Mucosa of stomach (tissue), 1 donor: Measurements from ENCODE around the gene NAA60.

Experiments
- H3K27me3 ChIP-seq: one replicate; pipeline ENCODE4 v1.7.0; 2013; ENCODE audit warnings: mild to moderate bottlenecking, low read length; ENCODE audit not compliant: control insufficient read depth, insufficient read depth
- H3K36me3 ChIP-seq: one replicate; pipeline ENCODE4 v1.7.0; 2013; ENCODE audit warnings: low read length; ENCODE audit not compliant: control insufficient read depth, insufficient read depth
- H3K4me1 ChIP-seq: one replicate; pipeline ENCODE4 v1.7.0; 2013; ENCODE audit warnings: mild to moderate bottlenecking, low read length; ENCODE audit not compliant: control insufficient read depth, insufficient read depth
- H3K4me3 ChIP-seq: one replicate; pipeline ENCODE4 v1.7.0; 2013; ENCODE audit warnings: low read length
- H3K9ac ChIP-seq: one replicate; pipeline ENCODE4 v1.7.0; 2013; ENCODE audit warnings: mild to moderate bottlenecking, low read length, moderate library complexity
- H3K9me3 ChIP-seq: one replicate; pipeline ENCODE4 v1.7.0; 2013; ENCODE audit warnings: mild to moderate bottlenecking, low read length, moderate library complexity; ENCODE audit not compliant: control insufficient read depth
- donor health status: Pancreatic carcinoma.

Gene NAA60

DNA sequence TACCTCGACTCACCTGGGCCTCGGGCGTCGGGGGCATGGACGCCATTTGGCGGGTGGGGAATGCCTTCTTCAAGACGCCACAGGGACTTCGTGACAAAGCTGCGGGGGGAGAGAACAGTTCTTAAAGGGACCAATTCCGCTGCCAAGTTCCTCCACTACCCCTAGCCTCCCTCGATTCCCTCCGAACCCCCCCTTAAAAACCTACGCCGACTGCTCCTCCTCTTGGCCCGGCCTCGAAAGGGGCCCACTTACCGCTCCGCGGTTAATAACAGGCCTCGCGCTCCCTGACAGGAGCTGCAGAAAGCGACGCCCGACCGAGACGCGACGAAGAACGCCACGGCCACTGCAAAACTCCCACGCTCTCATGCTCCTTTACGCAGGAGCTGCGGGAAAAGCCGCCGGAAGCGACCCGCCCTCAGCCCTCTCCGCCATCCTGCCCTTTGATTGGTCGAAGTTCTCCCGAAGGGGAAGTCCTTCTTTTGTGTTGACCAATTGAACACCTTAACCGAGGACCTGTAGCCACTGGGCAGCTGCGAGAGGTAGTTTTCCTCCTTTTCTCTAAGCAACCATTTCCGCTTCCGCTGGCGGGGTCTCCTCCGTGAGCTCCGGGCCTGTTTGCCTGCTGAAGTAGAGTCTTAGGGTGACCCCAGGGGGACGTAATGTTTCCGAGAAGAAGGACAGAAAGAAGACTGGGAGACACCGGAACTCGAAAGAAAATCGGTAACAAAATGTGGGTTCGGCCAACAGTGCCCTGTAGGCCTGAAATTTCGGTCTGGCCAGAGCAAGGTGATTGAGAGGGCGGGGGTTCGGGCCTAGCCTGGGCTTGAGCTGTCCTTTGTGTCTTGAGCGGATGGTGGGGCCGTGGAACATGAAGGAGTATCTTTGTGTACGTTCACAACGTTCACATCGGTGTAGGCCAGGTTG lies at the start of gene NAA60, which contains the start of gene ZNF597:
NAA60 (plus strand) TSS at position 573 of the 924 bp plus-strand sequence. CDS start 32,548 bp downstream, outside the sequence.
ZNF597 (minus strand) TSS at position 397 of the 924 bp plus-strand sequence; CDS start at position 46, 351 bp downstream.
- Histone ChIP-seq H3K9me3 (no peaks in the 10 kb centered on the region), H3K4me1 (peaks cover 5% of the 10 kb centered on the region), H3K9ac (peak within 1 kb of the TSS; percentile 76), H3K27me3 (no peaks in the 10 kb centered on the region), H3K36me3 (no peaks in the 10 kb centered on the region), H3K4me3 (peak within 1 kb of the TSS; percentile 80)

DNA sequence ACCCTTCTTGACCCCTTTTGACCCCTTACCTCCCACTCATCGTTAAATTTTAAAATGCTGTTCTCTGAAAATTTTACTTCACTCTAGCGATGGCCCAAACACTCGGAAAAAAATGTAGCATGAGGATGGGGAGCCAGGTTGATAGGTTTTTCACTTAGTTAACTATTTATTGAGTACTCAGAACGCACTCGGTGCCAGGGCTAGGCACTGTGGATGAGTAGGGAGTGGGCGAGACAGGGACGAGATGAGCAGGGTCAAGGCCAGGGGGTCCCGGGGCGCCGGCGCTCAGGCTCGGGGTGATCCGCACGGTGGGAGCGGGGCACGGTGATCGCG lies 43.1 kb upstream of the NAA60 start:
- Histone ChIP-seq H3K4me3 (peak overlapping the region; percentile 93), H3K36me3 (peaks cover 18% of the 10 kb centered on the region), H3K9ac (peak overlapping the region; percentile 87), H3K27me3 (no peaks in the 10 kb centered on the region), H3K4me1 (peaks cover 6% of the 10 kb centered on the region), H3K9me3 (peaks cover 13% of the 10 kb centered on the region)

DNA sequence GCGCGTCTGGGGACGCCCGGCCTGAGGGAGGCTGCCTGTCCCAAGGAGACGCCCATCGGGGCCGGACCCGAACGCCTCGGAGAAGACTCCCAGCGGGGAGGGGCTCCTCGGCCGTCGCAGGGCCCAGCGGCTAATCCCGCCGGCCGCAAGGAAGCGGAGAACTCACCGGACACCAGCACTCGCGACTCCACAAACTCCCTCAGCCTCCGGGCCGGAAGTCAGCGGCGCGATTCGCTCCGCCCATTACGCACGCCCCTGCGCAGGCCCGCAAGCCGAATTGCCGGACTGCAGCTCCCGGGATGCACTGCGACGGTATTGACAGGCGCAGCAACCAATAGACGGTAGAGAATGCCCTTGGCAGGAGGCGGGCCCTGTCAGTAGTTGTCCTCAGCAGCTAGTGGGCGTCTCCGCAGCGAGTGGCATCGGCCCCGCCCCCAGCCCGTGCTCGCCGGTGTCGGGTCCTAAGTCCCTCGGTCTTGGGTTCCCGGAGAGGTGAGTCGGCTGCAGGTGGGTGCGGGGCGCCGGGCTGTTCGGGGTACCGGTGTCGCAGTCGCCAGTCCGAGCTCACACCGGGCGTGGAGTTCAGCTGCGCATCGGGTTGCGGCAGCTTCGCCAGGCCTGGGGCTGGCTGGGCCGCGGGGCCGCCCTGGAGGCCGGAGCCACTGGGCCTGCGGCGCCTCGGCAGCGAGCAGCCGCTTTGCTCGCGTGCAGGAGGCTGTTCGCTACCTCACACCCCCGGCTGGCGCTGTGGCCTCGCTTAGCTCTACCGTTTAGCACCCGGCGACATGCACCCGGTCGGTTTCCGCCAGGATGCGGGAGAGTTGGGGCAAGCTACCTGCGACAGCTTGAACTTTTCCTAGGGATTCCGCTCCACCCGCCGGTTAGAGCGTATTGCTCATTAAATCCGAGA lies 42.4 kb upstream of the NAA60 start, which contains the start of the genes ZNF174 and ZSCAN32:
ZNF174 (plus strand) TSS at position 437 of the 910 bp plus-strand sequence. CDS start 790 bp downstream, outside the sequence.
ZSCAN32 (minus strand) TSS at position 226 of the 910 bp plus-strand sequence. CDS start 3,447 bp downstream, outside the sequence.
- H3K4me1 ChIP-seq, result peaks cover 6% of the 10 kb centered on the region
- no peaks in the 10 kb centered on the region for H3K27me3 ChIP-seq
- peaks cover 22% of the 10 kb centered on the region for H3K36me3 ChIP-seq
- peak within 1 kb of the TSS; percentile 87 for H3K9ac ChIP-seq
- H3K9me3 ChIP-seq, result peaks cover 13% of the 10 kb centered on the region
- peak within 1 kb of the TSS; percentile 93 for H3K4me3 ChIP-seq

DNA sequence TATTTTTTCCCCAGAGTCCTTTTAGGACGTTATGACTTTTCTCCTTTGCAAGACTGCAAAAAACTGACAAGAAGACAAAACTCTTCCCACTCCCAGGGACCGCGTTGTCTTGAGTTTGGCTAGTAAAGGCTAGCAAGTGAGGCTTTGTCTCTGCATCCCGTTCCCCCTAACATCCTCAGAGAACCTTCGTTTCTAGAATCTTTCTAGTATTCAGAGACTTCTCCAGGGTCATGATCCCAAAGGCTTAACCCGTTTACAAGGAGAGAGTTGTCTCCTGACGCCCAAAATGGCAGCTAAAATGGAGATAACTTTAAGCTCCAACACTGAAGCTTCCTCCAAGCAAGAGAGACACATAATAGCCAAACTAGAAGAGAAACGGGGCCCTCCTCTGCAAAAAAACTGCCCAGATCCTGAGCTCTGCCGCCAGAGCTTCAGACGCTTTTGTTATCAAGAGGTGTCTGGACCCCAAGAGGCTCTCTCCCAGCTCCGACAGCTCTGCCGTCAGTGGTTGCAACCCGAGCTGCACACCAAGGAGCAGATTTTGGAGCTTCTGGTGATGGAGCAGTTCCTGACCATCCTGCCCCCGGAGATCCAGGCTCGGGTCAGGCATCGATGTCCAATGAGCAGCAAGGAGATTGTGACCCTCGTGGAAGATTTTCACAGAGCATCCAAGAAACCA lies 41.6 kb upstream of the NAA60 start:
- Histone ChIP-seq H3K9me3 (peaks cover 13% of the 10 kb centered on the region), H3K27me3 (no peaks in the 10 kb centered on the region), H3K9ac (peak overlapping the region; percentile 73), H3K4me1 (peaks cover 6% of the 10 kb centered on the region), H3K4me3 (peak overlapping the region; percentile 93), H3K36me3 (peaks cover 22% of the 10 kb centered on the region)

DNA sequence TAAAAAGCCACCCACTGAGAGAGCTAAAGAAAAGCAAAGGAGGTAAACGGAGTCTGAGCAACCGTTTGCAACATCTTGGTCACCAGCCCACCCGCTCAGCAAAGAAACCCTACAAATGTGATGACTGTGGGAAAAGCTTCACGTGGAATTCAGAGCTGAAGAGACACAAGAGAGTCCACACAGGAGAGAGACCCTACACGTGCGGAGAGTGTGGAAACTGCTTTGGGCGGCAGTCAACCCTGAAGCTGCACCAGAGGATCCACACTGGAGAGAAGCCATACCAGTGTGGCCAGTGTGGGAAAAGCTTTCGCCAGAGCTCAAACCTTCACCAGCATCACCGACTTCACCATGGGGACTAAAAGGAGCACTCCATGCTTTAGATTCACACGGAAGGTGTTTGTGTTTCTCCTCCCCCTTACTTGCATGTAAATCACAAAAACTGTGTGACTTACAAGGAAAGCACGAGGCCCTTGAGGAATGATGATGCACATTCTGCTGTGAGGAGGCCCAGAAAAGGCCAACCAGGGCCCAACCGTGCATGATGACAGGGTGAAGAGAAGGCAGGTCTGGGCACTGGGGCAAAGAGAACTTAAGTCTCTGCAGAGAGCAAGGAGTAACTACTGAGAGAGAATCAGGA lies 34.8 kb upstream of the NAA60 start:
- Histone ChIP-seq H3K9ac (no peak overlapping the region), H3K4me3 (no peak overlapping the region), H3K36me3 (peaks cover 25% of the 10 kb centered on the region), H3K27me3 (no peaks in the 10 kb centered on the region), H3K9me3 (peaks cover 32% of the 10 kb centered on the region), H3K4me1 (no peaks in the 10 kb centered on the region)

DNA sequence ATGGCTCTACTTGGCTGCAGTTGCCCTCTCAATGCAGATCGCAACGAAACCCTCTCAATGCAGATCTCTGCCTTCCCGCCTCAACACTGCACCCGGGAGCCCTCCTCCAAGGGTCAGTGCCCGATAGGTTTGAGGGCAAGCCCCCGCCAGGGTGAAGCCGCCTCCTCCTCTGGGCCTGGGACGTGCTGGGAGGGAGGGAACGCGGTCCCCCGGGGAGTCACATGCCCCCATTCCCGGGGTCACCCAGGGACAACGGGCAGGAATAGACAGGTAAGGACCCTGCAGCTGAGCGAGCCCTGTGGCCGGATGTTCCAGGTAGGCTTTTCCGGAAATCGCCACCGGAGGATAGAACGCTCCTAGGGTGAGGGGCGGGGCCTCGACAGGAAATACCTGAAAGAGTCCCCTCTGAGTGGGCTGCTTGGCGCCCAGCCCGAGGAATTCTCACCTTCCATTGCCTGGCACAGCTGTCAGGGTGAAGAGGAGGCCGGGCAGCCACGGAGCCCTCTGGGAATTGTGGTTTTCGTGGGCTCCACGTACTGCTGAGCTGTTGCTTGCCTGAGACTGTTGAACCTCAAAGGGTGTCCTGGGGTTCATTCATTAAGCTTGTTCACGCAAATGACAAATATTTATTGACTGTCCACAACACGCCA lies 29.6 kb upstream of the NAA60 start:
- H3K9me3 ChIP-seq, result peaks cover 11% of the 10 kb centered on the region

DNA sequence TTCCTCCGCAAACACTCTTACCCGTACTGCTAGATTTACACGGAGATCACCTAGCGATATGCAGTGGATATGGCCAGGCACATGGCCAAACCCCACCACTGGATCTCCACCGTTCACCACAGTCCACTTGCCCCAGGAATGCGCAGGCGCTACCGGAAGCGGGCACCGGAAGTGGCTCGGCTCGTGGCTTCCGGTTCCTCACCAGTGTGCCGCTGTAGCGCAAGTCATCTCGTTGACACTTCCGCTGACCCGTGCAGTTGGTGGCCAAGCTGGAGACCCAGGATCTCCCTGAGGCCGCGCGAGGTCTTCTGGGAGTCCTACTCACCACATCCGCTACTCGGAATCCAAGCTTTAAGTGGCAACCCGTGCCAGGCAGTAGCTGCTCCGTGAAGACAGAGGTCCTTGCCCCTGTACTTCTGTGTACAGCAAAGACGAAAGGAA lies 11.7 kb upstream of the NAA60 start:
- no peaks in the 10 kb centered on the region for H3K36me3 ChIP-seq
- H3K4me3 ChIP-seq, result no peak overlapping the region
- no peaks in the 10 kb centered on the region for H3K4me1 ChIP-seq
- no peak overlapping the region for H3K9ac ChIP-seq
- H3K27me3 ChIP-seq, result no peaks in the 10 kb centered on the region
- no peaks in the 10 kb centered on the region for H3K9me3 ChIP-seq

More for the DNA sequence above, 29.6 kb upstream of the NAA60 start:
- Histone ChIP-seq H3K27me3 (no peaks in the 10 kb centered on the region), H3K4me1 (no peaks in the 10 kb centered on the region), H3K36me3 (no peaks in the 10 kb centered on the region), H3K4me3 (no peak overlapping the region), H3K9ac (no peak overlapping the region)

DNA sequence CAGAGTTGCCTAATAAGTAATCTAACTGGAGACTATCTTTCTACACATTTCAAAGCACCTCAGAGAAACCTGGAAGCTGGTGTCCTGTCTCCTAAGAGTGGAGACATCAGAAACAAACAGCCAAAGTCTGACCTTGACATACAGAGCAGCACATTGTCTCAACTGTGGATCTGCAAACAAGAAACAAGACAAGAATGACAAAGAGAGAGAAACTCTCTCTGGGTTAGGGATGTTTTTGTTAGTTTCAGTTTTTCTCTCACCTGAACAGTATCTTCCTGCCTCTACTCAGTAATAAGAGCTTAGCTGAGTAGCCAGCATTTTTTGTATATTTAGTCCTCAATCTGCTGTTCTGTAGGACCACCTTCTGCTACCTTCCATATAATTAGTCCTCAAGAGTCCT lies 9.1 kb upstream of the NAA60 start:
- Histone ChIP-seq H3K4me3 (no peak overlapping the region), H3K27me3 (no peaks in the 10 kb centered on the region), H3K36me3 (no peaks in the 10 kb centered on the region), H3K9ac (no peak overlapping the region), H3K4me1 (no peaks in the 10 kb centered on the region), H3K9me3 (no peaks in the 10 kb centered on the region)

DNA sequence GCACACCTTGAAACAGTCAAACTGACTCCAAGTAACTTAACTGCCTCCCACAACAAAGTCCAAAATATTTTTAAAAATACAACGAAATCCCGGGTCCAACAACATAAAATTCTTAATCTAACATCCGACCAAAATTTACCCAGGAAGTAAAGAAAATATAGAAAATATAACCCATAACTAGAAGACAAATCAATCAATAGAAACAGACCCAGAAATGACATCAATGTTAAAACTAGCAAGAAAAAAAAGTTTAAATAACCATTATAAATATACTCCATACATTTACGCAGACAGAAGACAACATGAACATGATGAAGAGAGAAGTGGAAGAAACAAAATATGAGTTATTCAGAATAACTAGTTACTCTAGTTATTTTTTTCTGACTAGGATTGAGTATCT lies 3.8 kb upstream of the NAA60 start:
- no peak overlapping the region for H3K4me3 ChIP-seq
- H3K36me3 ChIP-seq, result no peaks in the 10 kb centered on the region
- H3K9me3 ChIP-seq, result no peaks in the 10 kb centered on the region
- peaks cover 2% of the 10 kb centered on the region for H3K4me1 ChIP-seq
- no peaks in the 10 kb centered on the region for H3K27me3 ChIP-seq
- H3K9ac ChIP-seq, result no peak overlapping the region

DNA sequence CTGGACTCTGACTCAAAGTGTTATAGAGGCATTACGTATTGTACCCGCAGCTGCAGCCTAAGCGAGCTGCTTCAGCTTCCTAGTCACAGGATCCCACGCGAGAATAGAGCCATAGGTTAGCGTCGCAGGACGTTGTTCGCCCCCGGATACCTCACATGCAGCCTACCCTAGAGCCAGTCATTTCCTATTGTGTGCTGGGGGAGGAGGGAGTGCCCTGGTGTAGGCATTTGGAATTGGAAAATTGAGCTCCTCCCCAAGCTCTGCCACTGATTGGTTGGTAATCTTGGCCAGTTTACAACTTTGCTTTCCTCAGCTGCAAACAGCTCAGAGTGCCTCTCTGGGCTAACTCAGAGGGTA lies 530 bp downstream of the NAA60 start:
- H3K4me3 ChIP-seq, result peak overlapping the region; percentile 80
- peak overlapping the region; percentile 76 for H3K9ac ChIP-seq
- H3K9me3 ChIP-seq, result no peaks in the 10 kb centered on the region
- no peaks in the 10 kb centered on the region for H3K36me3 ChIP-seq
- peaks cover 5% of the 10 kb centered on the region for H3K4me1 ChIP-seq
- H3K27me3 ChIP-seq, result no peaks in the 10 kb centered on the region

DNA sequence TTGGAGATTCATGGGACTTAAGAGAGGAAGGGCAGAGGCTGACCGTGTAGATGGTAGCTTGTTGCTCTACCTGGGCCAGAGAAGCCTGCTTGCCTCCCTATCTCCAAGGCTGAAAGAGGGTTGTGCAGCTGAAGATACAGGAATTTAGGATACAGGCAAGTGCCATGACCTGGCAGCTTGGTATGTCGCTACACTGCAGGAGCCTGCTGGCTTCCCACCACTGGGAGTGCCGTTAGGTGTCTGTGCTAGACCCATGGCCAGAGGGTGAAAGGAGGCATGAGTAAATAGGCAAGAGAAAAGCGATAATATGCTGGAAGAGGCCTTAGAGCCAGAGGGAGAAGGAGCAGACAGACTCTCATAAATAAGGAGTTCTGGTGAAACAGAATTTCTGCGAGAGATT lies 10.6 kb downstream of the NAA60 start:
- H3K9ac ChIP-seq, result no peak overlapping the region
- no peaks in the 10 kb centered on the region for H3K36me3 ChIP-seq
- H3K27me3 ChIP-seq, result no peaks in the 10 kb centered on the region
- no peak overlapping the region for H3K4me3 ChIP-seq
- H3K4me1 ChIP-seq, result peaks cover 16% of the 10 kb centered on the region
- H3K9me3 ChIP-seq, result no peaks in the 10 kb centered on the region
